Measurements from ENCODE around the gene SYT8. TPM values are rescaled to one million over a fixed set of nuclear protein-coding genes. Genes with fewer than 3 reads are reported as not detected.

SYT8 gene
- total RNA-seq, 1 donor from 2014 or later, result not detected

DNA sequence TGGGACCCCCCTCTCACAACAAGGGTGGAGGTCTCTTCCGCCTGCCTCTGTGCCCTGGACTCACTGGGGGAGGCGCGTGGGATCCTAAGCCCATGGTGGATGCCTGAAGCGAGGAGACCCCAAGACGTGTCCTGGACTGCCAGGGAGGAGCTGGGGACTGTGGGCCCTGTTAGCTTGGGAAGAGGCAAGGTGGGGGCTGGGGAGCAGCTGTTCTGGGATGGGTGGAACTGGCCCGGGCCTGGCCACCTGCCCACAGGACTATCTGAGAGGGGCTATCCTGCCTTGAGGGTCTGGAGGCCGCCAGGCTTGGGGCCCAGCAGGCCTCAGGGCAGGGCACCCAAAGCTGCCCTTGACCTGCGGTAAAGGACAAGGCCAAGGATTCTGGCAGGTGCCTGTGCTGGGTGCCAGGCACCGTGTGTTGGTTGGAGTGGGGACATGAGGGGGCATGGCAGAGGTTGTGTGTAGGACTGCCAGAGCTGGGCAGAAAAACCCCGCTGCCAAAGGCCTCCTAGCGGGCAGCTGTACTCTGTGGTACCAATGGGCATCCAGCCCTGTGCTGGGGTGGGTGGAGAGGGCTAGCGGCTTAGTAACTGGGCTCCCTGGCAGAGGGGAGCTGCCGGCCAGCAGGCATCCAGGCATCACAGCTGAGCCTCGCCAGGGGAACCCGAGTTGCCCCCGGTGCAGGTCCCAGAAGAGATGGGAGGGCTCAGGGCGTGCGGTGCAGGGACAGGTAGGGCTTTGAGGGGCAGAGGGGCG lies 18.8 kb downstream of the SYT8 start:
- Mint-ChIP-seq H3K4me1 (no peaks in the 10 kb centered on the region), H3K36me3 (no peaks in the 10 kb centered on the region), H3K9me3 (no peaks in the 10 kb centered on the region), H3K4me3 (no peak overlapping the region), H3K27me3 (ENCODE audit: insufficient read depth, low read depth) (peaks cover 8% of the 10 kb centered on the region), H3K27ac (no peak overlapping the region)
- TF ChIP-seq CTCF (IDR thresholded peaks at IDR 0.05) (no peak), EZH2phosphoT487 (IDR thresholded peaks at IDR 0.05) (no peak), EZH2 (IDR thresholded peaks at IDR 0.05) (no peak)
- Histone ChIP-seq H4K20me1 (ENCODE audit: low read depth) (no peaks in the 10 kb centered on the region), H3K4me3 (no peak overlapping the region), H3K79me2 (ENCODE audit: low read depth) (no peaks in the 10 kb centered on the region), H3K4me1 (peaks cover 4% of the 10 kb centered on the region), H3F3A (ENCODE audit: low read depth) (no peaks in the 10 kb centered on the region), H2AFZ (replicated peaks) (no peak overlapping the region), H3K27me3 (no peaks in the 10 kb centered on the region), H3K9ac (no peak overlapping the region), H3K9me3 (ENCODE audit: low read depth) (no peaks in the 10 kb centered on the region), H3K4me2 (no peak overlapping the region), H3K36me3 (no peaks in the 10 kb centered on the region), H3K27ac (no peak overlapping the region)
- DNase-seq (ENCODE audit: low spot score), result no peak

- H3K9ac ChIP-seq, result no peak overlapping the region
- H4K20me1 ChIP-seq (ENCODE audit: low read depth), result no peaks in the 10 kb centered on the region
- no peak overlapping the region for H3K27ac ChIP-seq
- peaks cover 8% of the 10 kb centered on the region for H3K4me1 ChIP-seq
- no peaks in the 10 kb centered on the region for H3K36me3 ChIP-seq
- no peaks in the 10 kb centered on the region for H3K79me2 ChIP-seq (ENCODE audit: low read depth)
- no peak overlapping the region for H3K4me2 ChIP-seq
- no peak for DNase-seq (ENCODE audit: low spot score)
- H3K4me3 ChIP-seq, result no peak overlapping the region
- peaks cover 5% of the 10 kb centered on the region for H3K27me3 Mint-ChIP-seq (ENCODE audit: insufficient read depth, low read depth)
- no peaks in the 10 kb centered on the region for H3K9me3 ChIP-seq (ENCODE audit: low read depth)
- no peak overlapping the region for H3K27ac Mint-ChIP-seq
- H3K4me3 Mint-ChIP-seq, result no peak overlapping the region
- no peak for TF ChIP-seq EZH2 (IDR thresholded peaks at IDR 0.05)
- TF ChIP-seq CTCF (IDR thresholded peaks at IDR 0.05), result no peak
- TF ChIP-seq EZH2phosphoT487 (IDR thresholded peaks at IDR 0.05), result no peak
- no peaks in the 10 kb centered on the region for H3K9me3 Mint-ChIP-seq
- no peaks in the 10 kb centered on the region for H3F3A ChIP-seq (ENCODE audit: low read depth)
- no peaks in the 10 kb centered on the region for H3K36me3 Mint-ChIP-seq
- H3K27me3 ChIP-seq, result no peaks in the 10 kb centered on the region
- H2AFZ ChIP-seq (replicated peaks), result no peak overlapping the region
- H3K4me1 Mint-ChIP-seq, result no peaks in the 10 kb centered on the region
These were observed 19.6 kb downstream of the SYT8 start for GRCh38 chr11:1854132-1854948.

GRCh38 chr11:1854949-1855885 lies 20.4 kb downstream of the SYT8 start:
- peaks cover 8% of the 10 kb centered on the region for H3K4me1 ChIP-seq
- no peaks in the 10 kb centered on the region for H3F3A ChIP-seq (ENCODE audit: low read depth)
- H3K36me3 ChIP-seq, result no peaks in the 10 kb centered on the region
- Mint-ChIP-seq H3K27me3 (ENCODE audit: insufficient read depth, low read depth) (peaks cover 2% of the 10 kb centered on the region), H3K27ac (no peak overlapping the region), H3K36me3 (no peaks in the 10 kb centered on the region), H3K9me3 (no peaks in the 10 kb centered on the region), H3K4me3 (no peak overlapping the region), H3K4me1 (no peaks in the 10 kb centered on the region)
- no peak overlapping the region for H3K9ac ChIP-seq
- no peaks in the 10 kb centered on the region for H3K79me2 ChIP-seq (ENCODE audit: low read depth)
- no peaks in the 10 kb centered on the region for H4K20me1 ChIP-seq (ENCODE audit: low read depth)
- no peak for DNase-seq (ENCODE audit: low spot score)
- no peak overlapping the region for H3K4me2 ChIP-seq
- H3K27me3 ChIP-seq, result peaks cover 2% of the 10 kb centered on the region
- no peaks in the 10 kb centered on the region for H3K9me3 ChIP-seq (ENCODE audit: low read depth)
- TF ChIP-seq CTCF (IDR thresholded peaks at IDR 0.05) (peak; percentile 15), EZH2 (IDR thresholded peaks at IDR 0.05) (no peak)
- no peak overlapping the region for H3K4me3 ChIP-seq
- no peak overlapping the region for H3K27ac ChIP-seq
- no peak overlapping the region for H2AFZ ChIP-seq (replicated peaks)

All from neural progenitor cell (in vitro differentiated cells).